Loucy (cell line): ENCODE measurements around the gene MED31.

Experiments
- H2AFZ ChIP-seq: fragments of 200-600 bp; sonication (generic); 2 replicates; pipeline ENCODE4 v1.6.0; 2016; ENCODE audit warnings: antibody characterized with exemption, mild to moderate bottlenecking, low read length, moderate library complexity
- H3F3A ChIP-seq: fragments of 200-600 bp; 2 replicates; pipeline ENCODE4 v1.6.0; 2016; ENCODE audit warnings: antibody characterized with exemption, low read depth, mild to moderate bottlenecking
- H3K27me3 ChIP-seq: fragments of 200-600 bp; sonication (generic); 2 replicates; pipeline ENCODE4 v1.6.1; 2014; ENCODE audit warnings: low read length, mild to moderate bottlenecking; ENCODE audit not compliant: insufficient read depth, poor library complexity, severe bottlenecking
- H3K36me3 ChIP-seq: fragments of 200-600 bp; sonication (generic); 2 replicates; pipeline ENCODE4 v1.6.1; 2016; ENCODE audit warnings: low read length; ENCODE audit not compliant: insufficient read depth
- H3K4me1 ChIP-seq: fragments of 200-600 bp; sonication (generic); 2 replicates; pipeline ENCODE4 v1.5.1; 2014; ENCODE audit warnings: low read length, mild to moderate bottlenecking; ENCODE audit not compliant: insufficient read depth, poor library complexity, severe bottlenecking
- H3K4me2 ChIP-seq: fragments of 200-600 bp; sonication (generic); 2 replicates; pipeline ENCODE4 v1.6.0; 2014; ENCODE audit warnings: antibody characterized with exemption, low read length, low read depth, mild to moderate bottlenecking; ENCODE audit not compliant: poor library complexity, severe bottlenecking
- H3K4me3 ChIP-seq: fragments of 200-600 bp; sonication (generic); 2 replicates; pipeline ENCODE4 v1.5.1; 2014; ENCODE audit warnings: low read length, mild to moderate bottlenecking, mixed read lengths; ENCODE audit not compliant: poor library complexity, severe bottlenecking
- H3K79me2 ChIP-seq: fragments of 200-600 bp; sonication (generic); 2 replicates; pipeline ENCODE4 v1.6.1; 2014; ENCODE audit warnings: low read length; ENCODE audit not compliant: insufficient read depth
- H3K9ac ChIP-seq: fragments of 200-600 bp; sonication (generic); 2 replicates; pipeline ENCODE4 v1.6.0; 2014; ENCODE audit warnings: mild to moderate bottlenecking, low read depth, low read length, moderate library complexity; ENCODE audit not compliant: poor library complexity, severe bottlenecking
- H3K9me2 ChIP-seq: fragments of 200-600 bp; sonication (generic); replicated peaks from 2 replicates; pipeline ENCODE4 v1.6.1; 2016; ENCODE audit warnings: low read depth, low read length, mixed read lengths
- H3K9me3 ChIP-seq: fragments of 200-600 bp; sonication (generic); 2 replicates; pipeline ENCODE4 v1.6.1; 2014; ENCODE audit warnings: mild to moderate bottlenecking, antibody characterized with exemption, low read length, low read depth; ENCODE audit not compliant: insufficient read depth
- H4K20me1 ChIP-seq: fragments of 200-600 bp; sonication (generic); 2 replicates; pipeline ENCODE4 v1.6.0; 2014; ENCODE audit warnings: antibody characterized with exemption, low read length, mild to moderate bottlenecking; ENCODE audit not compliant: insufficient read depth, poor library complexity, severe bottlenecking
- EZH2phosphoT487 ChIP-seq: fragments of 200-600 bp; IDR thresholded peaks from 2 replicates; pipeline ENCODE4 v1.6.1; 2018; ENCODE audit warnings: antibody characterized with exemption, mild to moderate bottlenecking, moderate library complexity, borderline replicate concordance
- TF ChIP-seq, protein P1 (sequence below): fragments of 200-600 bp; sonication (generic); conservative IDR thresholded peaks from 2 replicates; pipeline ENCODE4 v1.5.1; 2014; ENCODE audit warnings: mild to moderate bottlenecking, antibody characterized with exemption, low read length

Gene MED31

DNA sequence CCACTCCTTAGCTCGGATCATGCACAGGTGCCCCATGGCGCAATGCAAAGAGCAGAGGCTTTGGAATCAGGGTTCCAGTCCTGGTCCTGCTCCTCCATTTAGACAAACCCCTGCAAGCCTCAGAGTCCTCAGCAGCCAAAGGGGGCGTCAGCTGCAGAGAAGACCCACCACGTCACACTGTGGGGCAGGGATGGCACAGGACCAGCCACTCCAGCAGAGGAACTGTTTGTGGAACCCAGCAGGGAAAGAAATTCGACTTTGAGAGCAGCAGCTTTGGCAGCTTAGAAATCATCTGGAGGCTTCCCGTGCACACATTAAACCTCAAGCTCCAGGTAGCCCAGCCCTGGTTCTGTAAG lies 25.4 kb upstream of the MED31 start:
- H2AFZ ChIP-seq: no peak overlapping the region
- TF ChIP-seq EZH2phosphoT487: no peak
- TF ChIP-seq, protein P1, sequence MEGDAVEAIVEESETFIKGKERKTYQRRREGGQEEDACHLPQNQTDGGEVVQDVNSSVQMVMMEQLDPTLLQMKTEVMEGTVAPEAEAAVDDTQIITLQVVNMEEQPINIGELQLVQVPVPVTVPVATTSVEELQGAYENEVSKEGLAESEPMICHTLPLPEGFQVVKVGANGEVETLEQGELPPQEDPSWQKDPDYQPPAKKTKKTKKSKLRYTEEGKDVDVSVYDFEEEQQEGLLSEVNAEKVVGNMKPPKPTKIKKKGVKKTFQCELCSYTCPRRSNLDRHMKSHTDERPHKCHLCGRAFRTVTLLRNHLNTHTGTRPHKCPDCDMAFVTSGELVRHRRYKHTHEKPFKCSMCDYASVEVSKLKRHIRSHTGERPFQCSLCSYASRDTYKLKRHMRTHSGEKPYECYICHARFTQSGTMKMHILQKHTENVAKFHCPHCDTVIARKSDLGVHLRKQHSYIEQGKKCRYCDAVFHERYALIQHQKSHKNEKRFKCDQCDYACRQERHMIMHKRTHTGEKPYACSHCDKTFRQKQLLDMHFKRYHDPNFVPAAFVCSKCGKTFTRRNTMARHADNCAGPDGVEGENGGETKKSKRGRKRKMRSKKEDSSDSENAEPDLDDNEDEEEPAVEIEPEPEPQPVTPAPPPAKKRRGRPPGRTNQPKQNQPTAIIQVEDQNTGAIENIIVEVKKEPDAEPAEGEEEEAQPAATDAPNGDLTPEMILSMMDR: no peak
- H3K4me1 ChIP-seq: peaks cover 7% of the 10 kb centered on the region

DNA sequence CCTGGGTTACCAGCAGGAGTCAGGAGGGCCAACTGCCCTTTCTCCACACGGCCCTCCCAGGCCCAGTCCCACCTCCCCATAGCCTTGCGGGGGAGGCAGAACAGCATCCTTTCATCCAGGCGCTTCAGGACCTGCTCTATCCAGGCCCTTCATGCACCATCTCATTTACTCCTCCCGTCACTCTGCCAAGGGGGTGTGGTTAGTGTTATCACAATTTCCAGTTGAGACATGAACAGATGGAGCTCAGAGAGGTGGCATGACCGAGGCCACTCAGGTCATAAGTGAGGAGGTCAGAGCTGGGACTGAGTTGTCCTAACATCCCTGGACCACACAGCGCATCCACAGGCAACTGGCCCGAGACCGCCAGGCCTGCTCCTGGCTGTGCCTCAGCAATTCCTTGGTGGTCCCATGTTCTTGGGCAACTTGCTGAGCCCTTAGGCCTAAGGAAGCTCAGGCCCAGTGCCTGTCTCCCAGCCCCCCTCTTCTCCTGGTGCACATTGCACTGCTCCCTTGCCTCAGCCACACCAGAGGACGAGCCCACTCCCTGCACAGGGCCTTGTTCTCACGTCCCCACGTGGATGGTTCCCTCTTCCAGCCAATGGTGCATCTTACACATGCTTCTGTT lies 23.9 kb upstream of the MED31 start:
- Histone ChIP-seq H2AFZ (no peak overlapping the region), H3K9me2 (no peaks in the 10 kb centered on the region), H3K9ac (no peak overlapping the region), H3K79me2 (no peaks in the 10 kb centered on the region), H3K9me3 (no peaks in the 10 kb centered on the region), H3K36me3 (no peaks in the 10 kb centered on the region), H3F3A (no peaks in the 10 kb centered on the region), H3K4me2 (no peak overlapping the region), H4K20me1 (no peaks in the 10 kb centered on the region), H3K4me1 (peaks cover 7% of the 10 kb centered on the region), H3K27me3 (peaks cover 50% of the 10 kb centered on the region), H3K4me3 (no peak overlapping the region)
- TF ChIP-seq EZH2phosphoT487: no peak
- TF ChIP-seq, protein P1: no peak

More for the DNA sequence above, 25.4 kb upstream of the MED31 start:
- H3K27me3 ChIP-seq: peaks cover 53% of the 10 kb centered on the region
- no peaks in the 10 kb centered on the region for H3K79me2 ChIP-seq
- no peak overlapping the region for H3K4me2 ChIP-seq
- no peaks in the 10 kb centered on the region for H3K36me3 ChIP-seq
- no peak overlapping the region for H3K4me3 ChIP-seq
- H3K9me3 ChIP-seq: no peaks in the 10 kb centered on the region
- H4K20me1 ChIP-seq: no peaks in the 10 kb centered on the region
- no peaks in the 10 kb centered on the region for H3F3A ChIP-seq
- no peaks in the 10 kb centered on the region for H3K9me2 ChIP-seq
- H3K9ac ChIP-seq: no peak overlapping the region

- H3K4me1 ChIP-seq: peaks cover 7% of the 10 kb centered on the region
- H3K9ac ChIP-seq: no peak overlapping the region
- no peaks in the 10 kb centered on the region for H3K9me3 ChIP-seq
- no peaks in the 10 kb centered on the region for H3F3A ChIP-seq
- no peak overlapping the region for H3K4me2 ChIP-seq
- H3K79me2 ChIP-seq: no peaks in the 10 kb centered on the region
- peaks cover 42% of the 10 kb centered on the region for H3K27me3 ChIP-seq
- TF ChIP-seq EZH2phosphoT487: no peak
- TF ChIP-seq, protein P1: no peak
- H3K9me2 ChIP-seq: no peaks in the 10 kb centered on the region
- no peaks in the 10 kb centered on the region for H3K36me3 ChIP-seq
- H3K4me3 ChIP-seq: no peak overlapping the region
- H4K20me1 ChIP-seq: no peaks in the 10 kb centered on the region
- no peak overlapping the region for H2AFZ ChIP-seq
Measured at GRCh38 chr17:6674586-6674985, 23.2 kb upstream of the MED31 start.
